Subcutaneous adipose tissue (tissue), 4 donors: ENCODE data around the gene FJX1. TPM values are rescaled to one million over a fixed set of nuclear protein-coding genes. Genes with fewer than 3 reads are reported as not detected.

Source experiments
- CTCF ChIP-seq: fragments of 450-650 bp; IDR thresholded peaks from one replicate; pipeline ENCODE4 v1.5.1; 2016; ENCODE audit warnings: low read depth, mild to moderate bottlenecking, control low read depth, antibody characterized with exemption, moderate library complexity
- total RNA-seq, 4 donors: library from RNA; depleted of rRNA; stranded (reverse); fragments of >200 nt; gene quantifications; one replicate each; pipeline ENCODE4 v1.1.0, GENCODE V29; 2016

FJX1 gene
- total RNA-seq, 4 donors from 2014 or later = 1.1 to 4.6 (median 2.1) TPM

- TF ChIP-seq CTCF = no peak
These were observed 27.8 kb upstream of the FJX1 start for GRCh38 chr11:35590412-35590811.

GRCh38 chr11:35593143-35593542, 25.1 kb upstream of the FJX1 start:
- TF ChIP-seq CTCF = no peak

GRCh38 chr11:35594680-35595079, 23.6 kb upstream of the FJX1 start:
- no peak for TF ChIP-seq CTCF

GRCh38 chr11:35598254-35599125, 19.8 kb upstream of the FJX1 start:
- no peak for TF ChIP-seq CTCF

GRCh38 chr11:35600331-35600838, 17.9 kb upstream of the FJX1 start:
- no peak for TF ChIP-seq CTCF

- no peak for TF ChIP-seq CTCF
These were observed 16.0 kb upstream of the FJX1 start for GRCh38 chr11:35602160-35602793.

- no peak for TF ChIP-seq CTCF
These were observed 15.3 kb upstream of the FJX1 start for GRCh38 chr11:35602979-35603378.
